Measurements from ENCODE around the gene MEGF6. TPM values are rescaled to one million over a fixed set of nuclear protein-coding genes. Genes with fewer than 3 reads are reported as not detected.

The MEGF6 gene
- total RNA-seq, 1 experiment from 2014 or later, result 14.3 TPM

- Mint-ChIP-seq H3K4me1 (ENCODE audit: insufficient read depth, unreplicated experiment) (no peaks in the 10 kb centered on the region), H3K27ac (ENCODE audit: low read depth, unreplicated experiment) (no peak overlapping the region), H3K9me3 (ENCODE audit: unreplicated experiment) (no peaks in the 10 kb centered on the region), H3K36me3 (ENCODE audit: insufficient read depth, unreplicated experiment) (peaks cover 52% of the 10 kb centered on the region), H3K27me3 (ENCODE audit: insufficient read depth, unreplicated experiment) (no peaks in the 10 kb centered on the region), H3K4me3 (ENCODE audit: unreplicated experiment) (no peak overlapping the region)
- DNase-seq (ENCODE audit: unreplicated experiment), result no peak
- POLR2A ChIA-PET, result interaction anchor here (1.0 kb wide), 1 partner anchor 9 kb away, joined by 3 read pairs; no protein-coding TSS in a partner anchor
- no TSS peak for BruUV-seq (replicated peaks)
- TF ChIP-seq CTCF (IDR thresholded peaks at IDR 0.05; ENCODE audit: unreplicated experiment), result no peak
- CTCF ChIA-PET, result interaction anchor here (1.3 to 1.6 kb wide), 2 partner anchors 11 to 92 kb away, joined by 6 to 9 read pairs; no protein-coding TSS in a partner anchor
- intact Hi-C loops (cut with micrococcal nuclease), result no loop called here
These were observed 21.0 kb upstream of the MEGF6 start for GRCh38 chr1:3632298-3632697.

GRCh38 chr1:3631320-3632260 is 20.3 kb upstream of the MEGF6 start:
- no peaks in the 10 kb centered on the region for H3K4me1 Mint-ChIP-seq (ENCODE audit: insufficient read depth, unreplicated experiment)
- H3K9me3 Mint-ChIP-seq (ENCODE audit: unreplicated experiment), result no peaks in the 10 kb centered on the region
- CTCF ChIA-PET, result interaction anchor here (0.8 to 1.6 kb wide), 3 partner anchors 10 to 147 kb away, joined by 3 to 6 read pairs (median 6); no protein-coding TSS in a partner anchor
- peaks cover 52% of the 10 kb centered on the region for H3K36me3 Mint-ChIP-seq (ENCODE audit: insufficient read depth, unreplicated experiment)
- intact Hi-C loops (cut with micrococcal nuclease), result no loop called here
- H3K4me3 Mint-ChIP-seq (ENCODE audit: unreplicated experiment), result no peak overlapping the region
- no TSS peak for BruUV-seq (replicated peaks)
- H3K27me3 Mint-ChIP-seq (ENCODE audit: insufficient read depth, unreplicated experiment), result no peaks in the 10 kb centered on the region
- no peak for TF ChIP-seq CTCF (IDR thresholded peaks at IDR 0.05; ENCODE audit: unreplicated experiment)
- POLR2A ChIA-PET, result no interaction called here
- DNase-seq (ENCODE audit: unreplicated experiment), result no peak
- no peak overlapping the region for H3K27ac Mint-ChIP-seq (ENCODE audit: low read depth, unreplicated experiment)

- BruUV-seq (replicated peaks), result no TSS peak
- intact Hi-C loops (cut with micrococcal nuclease), result no loop called here
- H3K27me3 Mint-ChIP-seq (ENCODE audit: insufficient read depth, unreplicated experiment), result no peaks in the 10 kb centered on the region
- no peak for DNase-seq (ENCODE audit: unreplicated experiment)
- no peaks in the 10 kb centered on the region for H3K9me3 Mint-ChIP-seq (ENCODE audit: unreplicated experiment)
- peaks cover 5% of the 10 kb centered on the region for H3K4me1 Mint-ChIP-seq (ENCODE audit: insufficient read depth, unreplicated experiment)
- TF ChIP-seq CTCF (IDR thresholded peaks at IDR 0.05; ENCODE audit: unreplicated experiment), result no peak
- H3K36me3 Mint-ChIP-seq (ENCODE audit: insufficient read depth, unreplicated experiment), result peaks cover 51% of the 10 kb centered on the region
- H3K4me3 Mint-ChIP-seq (ENCODE audit: unreplicated experiment), result no peak overlapping the region
- POLR2A ChIA-PET, result interaction anchor here (1.0 kb wide), 1 partner anchor 9 kb away, joined by 3 read pairs; no protein-coding TSS in a partner anchor
- no peak overlapping the region for H3K27ac Mint-ChIP-seq (ENCODE audit: low read depth, unreplicated experiment)
- CTCF ChIA-PET, result interaction anchor here (1.3 kb wide), 1 partner anchor 93 kb away, joined by 6 read pairs; no protein-coding TSS in a partner anchor
These were observed 19.6 kb upstream of the MEGF6 start for GRCh38 chr1:3630914-3631313.

- intact Hi-C loops (cut with micrococcal nuclease), result no loop called here
- no TSS peak for BruUV-seq (replicated peaks)
- POLR2A ChIA-PET, result interaction anchor here (1.0 kb wide), 1 partner anchor 9 kb away, joined by 3 read pairs; no protein-coding TSS in a partner anchor
- Mint-ChIP-seq H3K27me3 (ENCODE audit: insufficient read depth, unreplicated experiment) (no peaks in the 10 kb centered on the region), H3K4me1 (ENCODE audit: insufficient read depth, unreplicated experiment) (peaks cover 8% of the 10 kb centered on the region), H3K4me3 (ENCODE audit: unreplicated experiment) (no peak overlapping the region), H3K27ac (ENCODE audit: low read depth, unreplicated experiment) (no peak overlapping the region), H3K36me3 (ENCODE audit: insufficient read depth, unreplicated experiment) (peaks cover 47% of the 10 kb centered on the region), H3K9me3 (ENCODE audit: unreplicated experiment) (no peaks in the 10 kb centered on the region)
- CTCF ChIA-PET, result interaction anchor here (1.3 kb wide), 2 partner anchors 94 to 177 kb away, joined by 5 to 6 read pairs; no protein-coding TSS in a partner anchor
- no peak for DNase-seq (ENCODE audit: unreplicated experiment)
- no peak for TF ChIP-seq CTCF (IDR thresholded peaks at IDR 0.05; ENCODE audit: unreplicated experiment)
These were observed 18.9 kb upstream of the MEGF6 start for GRCh38 chr1:3630161-3630611.

Data from MCF 10A (cell line).